Stimulated activated CD4-positive, alpha-beta T cell treated with anti-CD3 and anti-CD28 coated beads, Interleukin-1b, Interleukin-23, amount 100 ng/mL, for 1 hour (primary cell): Measurements from ENCODE around the gene FLNB.

Source experiments
- DNase-seq, 2 donors: peaks; one replicate each; pipeline ENCODE4 v3.0.0-alpha.2; 2020; ENCODE audit warnings: low read depth in 2 of 2

The FLNB gene

GRCh38 chr3:58164199-58164879, 156.1 kb downstream of the FLNB start:
- no peak for DNase-seq

GRCh38 chr3:58164906-58165821, 156.9 kb downstream of the FLNB start:
- no peak for DNase-seq

- peak in 1 of 2 donors; percentile 33 for DNase-seq
Observed at GRCh38 chr3:58167431-58168351, 159.5 kb downstream of the FLNB start.

- no peak for DNase-seq
Observed at GRCh38 chr3:58168498-58168897, 160.3 kb downstream of the FLNB start.

GRCh38 chr3:58169371-58169770, 161.1 kb downstream of the FLNB start:
- DNase-seq, result no peak

GRCh38 chr3:58170376-58170775, 162.2 kb downstream of the FLNB start:
- no peak for DNase-seq

GRCh38 chr3:58171126-58171525, 162.9 kb downstream of the FLNB start:
- no peak for DNase-seq

GRCh38 chr3:58173029-58173668, 164.9 kb downstream of the FLNB start:
- DNase-seq, result no peak

- no peak for DNase-seq
Observed at GRCh38 chr3:58173669-58174398, 165.6 kb downstream of the FLNB start.

- DNase-seq, result no peak
Observed at GRCh38 chr3:58175187-58175436, 166.9 kb downstream of the FLNB start.

GRCh38 chr3:58175437-58176184, 167.4 kb downstream of the FLNB start:
- DNase-seq, result no peak

GRCh38 chr3:58176185-58176530, 167.9 kb downstream of the FLNB start:
- no peak for DNase-seq

GRCh38 chr3:58176827-58177489, 168.7 kb downstream of the FLNB start:
- DNase-seq, result no peak

GRCh38 chr3:58177747-58178527, 169.7 kb downstream of the FLNB start:
- peak; percentile 69 to 90 for DNase-seq

GRCh38 chr3:58178528-58179234, 170.5 kb downstream of the FLNB start:
- no peak for DNase-seq

- no peak for DNase-seq
Observed at GRCh38 chr3:58179235-58180098, 171.2 kb downstream of the FLNB start.

GRCh38 chr3:58180099-58180880, 172.1 kb downstream of the FLNB start:
- no peak for DNase-seq
